SU-DHL-6 (cell line): ENCODE data around the gene STK36.

Experiments
- EZH2phosphoT487 ChIP-seq: fragments of 200-600 bp; sonication (generic), shearing (Covaris generic); conservative IDR thresholded peaks from 2 replicates; pipeline ENCODE4 v1.6.1; 2018; ENCODE audit warnings: mild to moderate bottlenecking, antibody characterized with exemption, low read length, moderate library complexity, mixed read lengths
- TF ChIP-seq, protein P1 (sequence below): fragments of 200-600 bp; sonication (generic); IDR thresholded peaks from one replicate; pipeline ENCODE4 v1.5.1; 2017; ENCODE audit warnings: antibody characterized with exemption, mild to moderate bottlenecking, low read length, moderate library complexity; ENCODE audit not compliant: insufficient read depth, poor library complexity, severe bottlenecking

DNA sequence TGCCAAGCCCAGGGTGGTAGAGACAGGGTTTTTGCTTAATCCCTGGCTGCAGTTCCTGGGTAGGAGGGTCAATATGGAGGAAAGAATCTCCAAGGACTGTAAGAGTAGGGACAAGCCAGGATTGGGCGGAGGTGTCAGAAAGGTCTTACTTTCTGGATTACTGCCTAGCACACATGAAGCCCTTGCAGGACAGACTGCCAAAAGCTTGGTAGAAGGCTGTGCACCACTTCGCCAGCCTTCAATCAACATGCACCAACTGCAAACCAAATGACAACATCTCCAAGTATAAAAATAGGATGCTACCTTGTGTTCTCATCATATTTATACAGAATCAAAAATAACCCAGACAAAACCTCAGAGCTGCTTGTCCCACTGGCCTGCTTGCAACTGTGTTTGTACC lies 16.1 kb upstream of the STK36 start:
- TF ChIP-seq, protein P1, sequence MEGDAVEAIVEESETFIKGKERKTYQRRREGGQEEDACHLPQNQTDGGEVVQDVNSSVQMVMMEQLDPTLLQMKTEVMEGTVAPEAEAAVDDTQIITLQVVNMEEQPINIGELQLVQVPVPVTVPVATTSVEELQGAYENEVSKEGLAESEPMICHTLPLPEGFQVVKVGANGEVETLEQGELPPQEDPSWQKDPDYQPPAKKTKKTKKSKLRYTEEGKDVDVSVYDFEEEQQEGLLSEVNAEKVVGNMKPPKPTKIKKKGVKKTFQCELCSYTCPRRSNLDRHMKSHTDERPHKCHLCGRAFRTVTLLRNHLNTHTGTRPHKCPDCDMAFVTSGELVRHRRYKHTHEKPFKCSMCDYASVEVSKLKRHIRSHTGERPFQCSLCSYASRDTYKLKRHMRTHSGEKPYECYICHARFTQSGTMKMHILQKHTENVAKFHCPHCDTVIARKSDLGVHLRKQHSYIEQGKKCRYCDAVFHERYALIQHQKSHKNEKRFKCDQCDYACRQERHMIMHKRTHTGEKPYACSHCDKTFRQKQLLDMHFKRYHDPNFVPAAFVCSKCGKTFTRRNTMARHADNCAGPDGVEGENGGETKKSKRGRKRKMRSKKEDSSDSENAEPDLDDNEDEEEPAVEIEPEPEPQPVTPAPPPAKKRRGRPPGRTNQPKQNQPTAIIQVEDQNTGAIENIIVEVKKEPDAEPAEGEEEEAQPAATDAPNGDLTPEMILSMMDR = no peak
- TF ChIP-seq EZH2phosphoT487 = no peak
